SKM-1 (cell line): ENCODE results near the gene ANKRA2.

ENCODE experiments used
- DNase-seq: peaks from one replicate; lab custom pipeline; 2025; ENCODE audit not compliant: unreplicated experiment; lab: John Stamatoyannopoulos, UW

Gene ANKRA2

DNA sequence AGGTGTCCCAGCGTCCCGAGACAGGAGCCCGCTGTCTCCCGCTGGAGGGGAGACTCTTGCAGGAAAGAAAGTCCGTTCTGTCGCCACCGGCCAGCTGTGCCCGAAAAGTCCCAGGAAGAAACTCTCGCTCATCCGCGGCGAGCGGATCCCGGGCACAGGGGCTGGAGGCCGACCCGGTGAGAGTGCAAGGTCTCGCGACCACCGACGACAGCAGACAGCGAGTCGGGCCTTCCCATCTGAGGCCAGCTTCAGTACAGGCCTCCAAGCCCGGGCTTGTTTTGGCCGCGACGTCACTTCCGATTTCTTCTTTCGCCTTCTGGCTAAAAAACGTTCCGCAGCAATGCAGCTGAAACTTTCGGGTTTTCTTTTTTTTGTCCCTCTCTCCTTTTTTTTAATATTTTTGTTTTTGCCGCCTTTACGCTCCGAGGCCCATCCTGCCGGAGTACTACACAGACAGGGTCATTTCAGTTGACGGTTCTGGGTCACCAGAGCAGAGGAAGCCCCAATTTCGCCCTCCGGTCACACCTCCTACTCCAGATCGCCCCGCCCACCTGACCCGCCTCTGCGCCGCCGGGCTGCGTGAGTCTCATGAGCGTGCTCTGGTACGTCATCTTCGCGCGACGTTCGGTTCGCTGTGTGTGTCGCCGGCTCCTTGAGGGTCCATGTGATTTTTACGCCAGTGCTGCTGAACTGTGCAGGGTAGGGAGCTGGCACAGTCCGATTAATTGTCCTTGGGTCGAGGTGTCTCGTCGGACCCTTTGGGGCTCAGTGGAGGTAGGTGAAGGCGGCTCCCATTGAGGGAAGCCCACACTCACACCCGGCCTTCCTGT lies at the start of gene ANKRA2, which contains the start of gene UTP15:
Gene ANKRA2 (minus strand): TSS at position 501 of the 830 bp plus-strand sequence. CDS start 2,758 bp downstream, outside the sequence.
Gene UTP15 (plus strand): TSS at position 605 of the 830 bp plus-strand sequence. CDS start 1,602 bp downstream, outside the sequence.
- DNase-seq, result peak; percentile 78

DNA sequence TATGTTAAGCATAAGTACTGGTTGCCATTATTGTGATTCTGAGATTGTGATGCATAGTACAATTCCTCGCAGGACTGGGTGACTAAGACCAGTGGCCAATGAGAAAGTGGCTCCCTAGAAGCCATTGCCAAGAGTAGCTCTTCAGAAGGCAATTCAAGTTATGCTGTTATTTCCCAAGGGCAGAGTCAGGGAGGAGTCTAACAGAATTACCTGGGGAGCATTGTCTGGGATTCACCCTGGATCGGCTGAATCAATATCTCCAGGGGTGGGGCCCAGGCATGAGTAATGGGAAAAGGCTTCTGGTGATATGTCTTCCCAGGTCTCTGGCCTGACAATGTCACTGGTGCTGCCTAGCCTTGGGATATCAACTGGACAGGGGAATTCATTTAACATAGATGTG lies 49.6 kb upstream of the ANKRA2 start:
- no peak for DNase-seq

GRCh38 chr5:73612799-73613198 lies 47.4 kb upstream of the ANKRA2 start:
- DNase-seq, result no peak

- no peak for DNase-seq
Observed at GRCh38 chr5:73607228-73607627, 41.8 kb upstream of the ANKRA2 start.

DNA sequence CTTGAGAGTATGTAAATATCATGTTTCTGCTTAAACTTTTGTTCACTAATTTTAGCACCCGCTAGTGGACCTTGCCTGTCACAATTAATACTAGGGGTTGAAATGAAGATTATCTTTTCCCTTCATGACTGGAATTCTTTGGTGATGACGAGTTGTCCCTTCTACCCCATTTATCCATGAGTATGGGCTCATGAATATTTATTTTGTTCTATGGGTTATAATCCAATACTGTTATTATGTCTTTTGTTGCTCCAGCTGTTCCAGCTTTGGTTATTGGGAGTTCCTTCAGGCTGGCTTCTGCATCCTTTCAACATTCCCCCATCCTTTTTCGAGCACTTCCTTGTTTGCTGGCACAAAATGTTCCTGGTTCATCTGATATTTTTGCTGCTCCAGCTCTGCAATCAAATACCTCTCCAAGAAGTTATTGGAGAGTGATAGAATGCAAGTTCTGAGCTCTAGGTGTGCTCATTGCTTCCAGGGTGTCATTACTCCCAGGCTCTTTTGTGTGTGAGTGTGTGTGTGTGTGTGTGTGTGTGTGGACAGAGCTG lies 40.8 kb upstream of the ANKRA2 start:
- DNase-seq, result no peak

DNA sequence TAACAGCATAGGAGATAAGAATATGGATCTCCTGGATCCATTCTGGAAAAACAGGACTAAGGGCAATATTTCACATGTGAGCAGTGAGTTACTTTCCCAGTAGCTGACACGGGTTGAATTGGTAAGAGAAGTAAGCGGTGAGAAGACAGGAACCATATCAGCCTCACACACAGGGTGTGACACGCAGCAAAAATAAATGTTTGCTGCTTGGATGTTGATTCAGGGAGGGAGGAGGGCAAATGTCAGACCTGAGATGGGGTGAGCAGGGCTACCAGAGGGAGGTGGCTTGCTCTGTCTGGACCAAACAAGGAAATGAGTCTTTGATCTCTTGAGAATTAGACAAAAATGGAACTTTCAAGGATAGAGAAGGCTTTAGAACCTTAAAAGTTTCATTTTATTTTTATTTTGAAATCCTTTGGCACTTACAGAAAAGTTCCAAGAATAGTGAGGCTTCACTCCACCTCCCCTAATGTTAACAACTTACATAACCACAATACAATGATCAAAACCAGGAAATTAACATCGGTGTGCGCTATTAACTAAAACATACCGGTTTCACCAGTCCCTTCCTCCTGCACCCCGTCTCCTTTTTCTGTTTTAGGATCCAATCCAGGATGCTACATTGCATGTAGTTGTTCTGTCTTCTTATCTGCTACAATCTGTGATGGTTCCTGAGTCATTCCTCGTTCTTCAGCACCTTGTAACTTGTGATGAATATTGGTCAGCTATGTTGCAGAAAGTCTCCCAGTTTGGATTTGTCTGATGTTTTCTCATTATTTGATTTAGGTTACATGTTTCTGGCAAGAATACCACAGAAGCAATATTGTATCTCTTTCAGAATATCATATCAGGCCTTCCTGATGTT lies 40.0 kb upstream of the ANKRA2 start:
- DNase-seq, result no peak

DNA sequence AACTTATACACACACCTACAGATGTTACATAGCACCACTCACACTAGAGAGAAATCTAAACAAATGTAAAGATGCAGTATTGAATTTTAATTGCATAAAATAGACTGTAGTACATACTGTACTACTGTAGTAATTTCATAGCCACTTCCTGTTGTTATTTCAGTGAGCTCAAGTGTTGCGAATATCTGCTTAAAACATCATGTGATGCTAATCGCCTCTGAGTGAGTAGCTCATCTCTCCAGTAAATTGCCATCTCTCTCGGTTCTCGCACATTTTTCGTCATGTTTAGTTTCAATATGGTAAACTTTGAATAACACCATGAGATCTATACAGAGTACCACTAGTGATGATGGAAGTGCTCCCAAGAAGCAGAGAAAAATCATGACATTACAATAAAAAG lies 38.6 kb upstream of the ANKRA2 start:
- DNase-seq, result no peak

DNA sequence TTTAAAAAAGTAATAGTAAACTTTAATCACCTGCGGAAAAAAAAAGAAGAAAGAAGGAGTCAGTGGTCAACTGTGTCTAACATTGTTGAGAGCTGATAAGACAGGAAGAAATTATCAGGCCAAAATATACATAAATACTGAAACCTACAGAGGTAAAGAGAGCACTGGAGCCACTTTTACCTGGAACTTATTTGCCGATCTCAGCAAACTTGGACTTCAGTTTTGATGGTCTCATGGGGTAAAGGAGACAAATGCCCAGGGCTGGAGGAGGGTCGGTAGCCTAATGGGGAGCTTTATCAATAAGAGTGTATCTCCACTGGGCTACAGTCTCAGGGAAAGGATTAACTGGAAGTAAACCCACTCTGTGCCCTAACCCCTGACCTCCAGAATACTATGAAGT lies 33.9 kb upstream of the ANKRA2 start:
- no peak for DNase-seq

GRCh38 chr5:73596705-73597328 lies 31.4 kb upstream of the ANKRA2 start:
- DNase-seq, result peak; percentile 14

- no peak for DNase-seq
Observed at GRCh38 chr5:73592551-73592950, 27.1 kb upstream of the ANKRA2 start.

- no peak for DNase-seq
Observed at GRCh38 chr5:73591698-73592501, 26.5 kb upstream of the ANKRA2 start.

GRCh38 chr5:73591102-73591695 lies 25.8 kb upstream of the ANKRA2 start:
- DNase-seq, result peak; percentile 56

GRCh38 chr5:73587923-73588322 lies 22.5 kb upstream of the ANKRA2 start:
- no peak for DNase-seq

DNA sequence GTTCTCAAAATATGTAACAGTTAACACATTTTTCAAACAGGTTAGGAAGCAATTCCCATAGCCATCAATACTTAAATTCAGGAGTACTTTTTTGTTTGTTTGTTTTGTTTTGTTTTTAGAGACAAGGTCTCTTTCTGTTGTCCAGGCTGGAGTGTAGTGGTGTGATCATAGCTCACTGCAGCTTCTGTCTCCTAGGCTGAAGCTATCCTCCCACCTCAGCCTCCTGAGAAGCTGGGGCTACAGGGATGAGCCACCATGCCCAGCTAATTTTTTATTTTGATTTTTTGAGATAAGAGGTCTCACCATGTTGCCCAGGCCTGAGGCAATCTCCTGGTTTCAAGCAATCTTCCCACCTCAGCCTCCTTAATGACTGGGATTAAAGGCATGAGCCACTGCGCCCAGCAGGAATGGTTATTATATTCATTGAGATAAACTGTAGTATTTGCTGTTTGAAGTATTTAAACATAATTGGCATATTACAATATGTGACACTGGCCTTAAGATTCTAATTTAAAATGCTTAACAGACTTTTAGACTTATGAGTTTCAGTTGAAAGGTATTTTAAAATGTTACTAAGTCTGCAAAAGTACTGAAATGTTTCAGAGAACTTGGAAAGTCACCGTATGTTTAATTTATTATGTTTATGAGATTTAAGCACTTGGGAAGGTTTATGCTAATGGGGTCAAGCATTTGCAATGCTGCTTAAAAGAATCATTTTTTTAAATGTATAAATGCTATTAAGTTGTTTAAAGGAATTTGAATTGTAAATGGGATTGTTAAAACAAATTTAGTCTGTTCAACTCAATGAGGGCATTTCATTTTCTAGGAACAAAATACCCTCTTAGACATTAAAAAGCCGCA lies 17.1 kb upstream of the ANKRA2 start:
- DNase-seq, result no peak

- DNase-seq, result no peak
Observed at GRCh38 chr5:73565969-73566547, 619 bp upstream of the ANKRA2 start.

DNA sequence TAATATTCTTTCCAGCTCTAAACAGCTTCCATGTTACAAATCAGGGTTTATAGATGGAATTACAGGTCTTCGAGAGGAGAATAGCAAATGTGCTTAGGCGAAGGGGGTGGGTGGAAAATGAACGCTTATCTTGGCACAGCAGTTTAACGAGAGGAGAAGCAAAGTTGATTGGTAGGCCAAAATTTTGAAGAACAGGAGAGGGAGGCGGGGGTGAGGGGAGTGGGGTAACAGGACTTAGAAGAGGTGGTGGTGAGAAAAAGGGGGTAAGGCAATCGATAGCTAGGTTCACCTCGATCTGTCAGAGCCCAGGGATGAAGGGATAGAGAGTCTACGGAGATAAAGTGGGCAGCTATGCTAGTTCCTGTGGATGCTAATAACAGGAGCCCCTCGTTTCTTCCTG lies 764 bp downstream of the ANKRA2 start:
- DNase-seq, result no peak

DNA sequence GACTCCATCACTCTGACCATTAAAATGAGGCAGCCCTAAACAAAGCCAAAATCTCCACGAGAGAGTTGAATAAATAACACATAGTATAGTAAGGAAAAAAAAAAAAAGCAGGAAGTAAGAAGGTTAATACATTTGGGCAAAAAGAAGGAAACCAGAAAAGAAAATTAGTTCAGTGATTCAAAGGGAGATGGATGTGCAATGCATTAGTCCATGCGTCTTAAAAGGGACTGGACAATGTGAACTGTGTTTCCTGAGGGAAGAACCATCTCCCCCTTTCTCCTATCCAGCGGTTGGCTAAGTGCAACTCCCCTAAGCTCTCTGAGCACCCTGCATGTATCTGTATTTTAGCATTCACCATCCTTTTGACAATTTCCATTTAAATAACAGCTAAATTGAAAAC lies 1.4 kb downstream of the ANKRA2 start:
- no peak for DNase-seq

DNA sequence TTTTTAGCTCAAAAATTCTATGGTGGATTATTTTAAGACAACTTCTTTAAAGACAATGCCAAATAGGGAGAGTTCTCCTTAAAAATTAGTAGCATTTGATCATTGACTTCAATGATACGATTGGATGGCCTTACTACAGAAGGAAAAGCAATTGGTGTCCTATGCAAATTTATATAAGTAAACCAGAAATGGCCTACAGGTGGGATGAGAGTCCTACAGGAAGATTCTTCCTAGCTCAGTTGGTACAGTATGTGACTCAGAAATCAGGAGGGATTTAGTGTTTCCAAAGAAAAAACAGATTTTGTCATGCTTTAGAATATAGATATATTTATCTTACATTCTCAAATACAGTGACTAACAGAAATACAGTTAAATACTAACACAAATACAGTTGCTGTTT lies 6.5 kb downstream of the ANKRA2 start:
- DNase-seq, result no peak

- no peak for DNase-seq
Observed at GRCh38 chr5:73552642-73553041, 12.8 kb downstream of the ANKRA2 start.
